Fibroblast of pulmonary artery (primary cell): Measurements from ENCODE around the gene SASH1.

Experiments
- DNase-seq: peaks from one replicate; pipeline ENCODE4 v3.0.0-alpha.2; 2010; ENCODE audit warnings: low read depth
- H3K4me3 ChIP-seq: replicated peaks from 2 replicates; pipeline ENCODE4 v1.5.1; 2011; ENCODE audit warnings: low read depth, mild to moderate bottlenecking, control low read depth, low read length, moderate library complexity
- TF ChIP-seq, protein P1 (sequence below): IDR thresholded peaks from 2 replicates; pipeline ENCODE4 v1.5.1; 2011; ENCODE audit warnings: mild to moderate bottlenecking, control low read depth, low read length, inconsistent platforms; ENCODE audit errors: missing control alignments

Gene SASH1

GRCh38 chr6:148443798-148444560 is 101.3 kb downstream of the SASH1 start:
- H3K4me3 ChIP-seq: no peak overlapping the region
- no peak for DNase-seq
- TF ChIP-seq, protein P1, sequence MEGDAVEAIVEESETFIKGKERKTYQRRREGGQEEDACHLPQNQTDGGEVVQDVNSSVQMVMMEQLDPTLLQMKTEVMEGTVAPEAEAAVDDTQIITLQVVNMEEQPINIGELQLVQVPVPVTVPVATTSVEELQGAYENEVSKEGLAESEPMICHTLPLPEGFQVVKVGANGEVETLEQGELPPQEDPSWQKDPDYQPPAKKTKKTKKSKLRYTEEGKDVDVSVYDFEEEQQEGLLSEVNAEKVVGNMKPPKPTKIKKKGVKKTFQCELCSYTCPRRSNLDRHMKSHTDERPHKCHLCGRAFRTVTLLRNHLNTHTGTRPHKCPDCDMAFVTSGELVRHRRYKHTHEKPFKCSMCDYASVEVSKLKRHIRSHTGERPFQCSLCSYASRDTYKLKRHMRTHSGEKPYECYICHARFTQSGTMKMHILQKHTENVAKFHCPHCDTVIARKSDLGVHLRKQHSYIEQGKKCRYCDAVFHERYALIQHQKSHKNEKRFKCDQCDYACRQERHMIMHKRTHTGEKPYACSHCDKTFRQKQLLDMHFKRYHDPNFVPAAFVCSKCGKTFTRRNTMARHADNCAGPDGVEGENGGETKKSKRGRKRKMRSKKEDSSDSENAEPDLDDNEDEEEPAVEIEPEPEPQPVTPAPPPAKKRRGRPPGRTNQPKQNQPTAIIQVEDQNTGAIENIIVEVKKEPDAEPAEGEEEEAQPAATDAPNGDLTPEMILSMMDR: no peak

DNA sequence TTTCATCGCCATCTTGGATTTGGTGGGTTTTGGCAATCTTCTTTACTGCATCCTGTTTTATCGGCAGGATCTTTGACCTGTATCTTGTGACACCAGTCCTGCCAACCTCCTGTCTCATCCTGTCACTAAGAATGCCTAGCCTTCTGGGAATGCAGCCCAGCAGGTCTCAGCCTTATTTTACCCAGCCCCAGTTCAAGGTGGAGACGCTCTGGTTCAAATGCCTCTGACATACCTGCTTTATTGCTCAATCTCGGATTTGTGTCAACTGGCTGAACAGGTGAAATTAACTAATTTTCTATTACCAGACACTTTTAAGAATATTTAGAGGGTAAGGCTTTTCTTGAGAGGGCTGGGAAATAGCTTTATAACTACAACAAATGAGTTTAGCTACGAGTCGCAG is 102.5 kb downstream of the SASH1 start:
- no peak overlapping the region for H3K4me3 ChIP-seq
- no peak for DNase-seq

DNA sequence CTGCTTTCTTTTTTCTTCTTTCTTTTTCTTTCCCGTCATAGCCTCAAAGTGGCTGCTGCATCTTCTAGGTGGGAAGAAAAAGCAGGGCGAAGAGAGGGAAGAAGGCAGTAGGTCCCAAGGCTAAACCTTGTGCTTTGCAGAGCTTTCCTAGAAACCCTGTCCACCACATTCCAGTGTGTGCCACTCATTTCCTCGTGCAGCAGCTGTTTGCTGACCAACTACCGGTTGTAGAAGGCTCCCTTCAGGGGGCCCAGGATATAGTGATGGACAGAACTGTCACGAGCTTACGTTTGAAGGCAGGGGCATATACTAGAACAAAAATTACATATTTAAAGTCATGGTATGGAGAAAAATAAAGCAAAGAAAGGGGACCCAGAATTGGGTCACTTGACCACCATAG is 103.0 kb downstream of the SASH1 start:
- DNase-seq: peak; percentile 82
- TF ChIP-seq, protein P1: no peak
- H3K4me3 ChIP-seq: no peak overlapping the region

More for the DNA sequence above, 102.5 kb downstream of the SASH1 start:
- TF ChIP-seq, protein P1: no peak

DNA sequence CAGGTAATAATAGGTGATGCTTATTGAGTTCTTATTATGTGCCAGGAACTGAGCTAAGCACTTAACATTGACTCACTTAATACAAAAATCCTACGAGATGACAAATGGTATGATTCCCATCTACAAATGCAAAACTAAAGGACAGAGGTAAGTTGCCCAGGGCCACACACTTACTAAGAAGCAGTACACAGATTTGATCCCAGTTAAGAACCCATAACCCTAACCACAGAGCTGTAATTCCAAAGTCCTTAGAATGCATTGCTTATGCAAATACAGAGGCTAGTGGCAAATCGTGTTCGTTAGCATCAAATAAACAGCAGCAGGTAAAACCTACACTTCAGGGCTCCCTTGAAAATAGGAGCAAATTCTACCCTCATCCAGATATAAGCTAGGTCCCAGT is 104.0 kb downstream of the SASH1 start:
- no peak for DNase-seq
- TF ChIP-seq, protein P1: no peak
- no peak overlapping the region for H3K4me3 ChIP-seq

DNA sequence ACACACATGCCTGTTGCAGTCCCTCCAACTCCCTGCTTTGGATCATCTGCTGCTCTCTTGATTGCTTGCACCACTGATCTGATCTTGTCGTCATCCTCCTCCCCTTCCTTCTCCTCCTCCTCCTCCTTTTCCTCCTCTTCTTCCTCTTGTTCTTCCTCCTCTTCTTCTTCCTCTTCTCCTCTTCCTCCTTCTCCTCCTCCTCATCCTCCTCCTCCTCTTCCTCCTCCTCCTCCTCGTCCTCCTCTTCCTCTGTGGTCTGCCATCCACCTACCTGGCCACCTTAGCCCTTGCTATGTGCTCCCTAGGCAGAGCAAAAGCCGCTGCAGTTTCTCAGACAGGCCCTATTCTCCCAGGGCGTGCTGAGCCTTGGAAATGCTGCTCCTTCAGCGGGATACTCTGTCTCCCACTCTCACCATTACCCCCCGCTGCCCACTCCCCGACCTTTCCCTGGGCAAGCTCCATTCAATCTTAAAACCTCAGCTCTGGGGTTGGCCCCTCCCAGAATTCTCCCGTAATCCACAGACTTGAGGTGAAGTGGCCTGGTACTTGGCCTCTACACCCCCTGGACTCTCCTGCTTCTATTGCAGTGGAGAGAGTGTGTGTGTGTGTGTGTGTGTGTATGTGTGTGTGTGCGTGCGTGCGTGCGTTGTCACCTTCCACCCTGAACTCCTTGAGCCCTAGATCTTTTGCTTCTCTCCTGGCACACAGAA is 105.0 kb downstream of the SASH1 start:
- no peak for DNase-seq
- TF ChIP-seq, protein P1: no peak
- H3K4me3 ChIP-seq: no peak overlapping the region

DNA sequence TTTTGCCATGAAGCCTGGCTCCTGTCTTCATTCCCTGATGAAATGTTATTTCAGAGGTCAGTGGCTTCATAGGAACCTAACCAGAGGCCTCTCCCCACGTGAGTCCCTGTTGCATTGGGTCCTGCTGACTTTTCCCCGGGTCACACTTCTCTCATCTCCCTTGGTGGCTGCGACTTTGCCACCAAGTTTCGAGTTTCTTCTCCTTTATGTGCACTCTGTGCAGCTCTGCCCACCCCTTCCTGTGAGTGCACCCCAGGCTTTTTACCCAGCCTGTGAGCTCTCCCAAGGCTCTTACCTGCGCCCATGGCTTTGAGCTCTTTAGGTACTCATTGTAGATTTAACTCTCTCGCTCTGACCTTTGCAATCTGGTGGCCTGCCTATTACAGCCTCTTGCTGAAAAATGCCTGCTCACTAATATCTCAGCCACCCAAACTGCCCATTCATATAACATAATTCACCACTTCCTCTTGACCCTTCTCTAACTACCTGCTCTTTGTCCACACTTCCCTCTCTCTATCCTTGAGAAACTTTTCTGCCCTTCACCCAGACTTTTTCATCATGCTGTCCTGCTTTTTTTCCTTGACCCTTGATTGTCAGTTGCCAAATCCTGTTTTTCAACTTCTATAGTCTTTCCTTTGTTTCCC is 105.9 kb downstream of the SASH1 start:
- no peak overlapping the region for H3K4me3 ChIP-seq
- TF ChIP-seq, protein P1: no peak
- DNase-seq: no peak
